ENCODE results near the gene LGALS4.

DNA sequence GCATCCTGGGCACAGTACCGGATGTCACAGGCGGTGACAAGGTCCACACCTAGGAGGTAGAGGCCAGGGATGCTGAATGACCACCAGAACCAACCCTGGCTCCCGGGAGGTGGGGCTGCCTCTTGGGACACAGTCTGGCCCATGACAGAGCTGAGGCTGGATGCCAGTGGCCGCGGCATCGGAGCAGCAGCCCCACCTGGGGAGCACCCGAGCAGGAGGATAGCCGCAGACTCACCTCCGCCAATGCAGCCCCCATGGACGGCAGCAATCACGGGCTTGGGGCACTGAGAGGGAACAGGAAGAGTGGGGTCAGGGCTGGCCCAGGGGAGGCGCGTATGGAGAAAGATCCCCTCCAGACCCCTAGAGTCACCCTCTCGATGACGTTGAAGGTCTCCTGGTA is 4.3 kb upstream of the LGALS4 start:
- TF ChIP-seq ZFP3 (CRISPR knock-in tag; IDR thresholded peaks at IDR 0.05) (no peak), RARB (CRISPR knock-in tag; IDR thresholded peaks at IDR 0.05) (no peak), ZC3H10 (CRISPR knock-in tag; IDR thresholded peaks at IDR 0.05) (no peak), CSDC2 (CRISPR knock-in tag; IDR thresholded peaks at IDR 0.05) (no peak), ISL1 (CRISPR knock-in tag; IDR thresholded peaks at IDR 0.05) (no peak), ZFP30 (CRISPR knock-in tag; IDR thresholded peaks at IDR 0.05) (no peak), ESRRG (CRISPR knock-in tag; IDR thresholded peaks at IDR 0.05) (no peak), TCF4 (CRISPR knock-in tag; IDR thresholded peaks at IDR 0.05; ENCODE audit: borderline replicate concordance) (no peak), BACH2 (CRISPR knock-in tag; IDR thresholded peaks at IDR 0.05; ENCODE audit: borderline replicate concordance) (no peak), OSR1 (CRISPR knock-in tag; IDR thresholded peaks at IDR 0.05) (no peak)
- TF ChIP-seq, protein P1, sequence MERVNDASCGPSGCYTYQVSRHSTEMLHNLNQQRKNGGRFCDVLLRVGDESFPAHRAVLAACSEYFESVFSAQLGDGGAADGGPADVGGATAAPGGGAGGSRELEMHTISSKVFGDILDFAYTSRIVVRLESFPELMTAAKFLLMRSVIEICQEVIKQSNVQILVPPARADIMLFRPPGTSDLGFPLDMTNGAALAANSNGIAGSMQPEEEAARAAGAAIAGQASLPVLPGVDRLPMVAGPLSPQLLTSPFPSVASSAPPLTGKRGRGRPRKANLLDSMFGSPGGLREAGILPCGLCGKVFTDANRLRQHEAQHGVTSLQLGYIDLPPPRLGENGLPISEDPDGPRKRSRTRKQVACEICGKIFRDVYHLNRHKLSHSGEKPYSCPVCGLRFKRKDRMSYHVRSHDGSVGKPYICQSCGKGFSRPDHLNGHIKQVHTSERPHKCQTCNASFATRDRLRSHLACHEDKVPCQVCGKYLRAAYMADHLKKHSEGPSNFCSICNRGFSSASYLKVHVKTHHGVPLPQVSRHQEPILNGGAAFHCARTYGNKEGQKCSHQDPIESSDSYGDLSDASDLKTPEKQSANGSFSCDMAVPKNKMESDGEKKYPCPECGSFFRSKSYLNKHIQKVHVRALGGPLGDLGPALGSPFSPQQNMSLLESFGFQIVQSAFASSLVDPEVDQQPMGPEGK (CRISPR knock-in tag; IDR thresholded peaks at IDR 0.05; ENCODE audit: borderline replicate concordance): no peak
- TF ChIP-seq, protein P2, sequence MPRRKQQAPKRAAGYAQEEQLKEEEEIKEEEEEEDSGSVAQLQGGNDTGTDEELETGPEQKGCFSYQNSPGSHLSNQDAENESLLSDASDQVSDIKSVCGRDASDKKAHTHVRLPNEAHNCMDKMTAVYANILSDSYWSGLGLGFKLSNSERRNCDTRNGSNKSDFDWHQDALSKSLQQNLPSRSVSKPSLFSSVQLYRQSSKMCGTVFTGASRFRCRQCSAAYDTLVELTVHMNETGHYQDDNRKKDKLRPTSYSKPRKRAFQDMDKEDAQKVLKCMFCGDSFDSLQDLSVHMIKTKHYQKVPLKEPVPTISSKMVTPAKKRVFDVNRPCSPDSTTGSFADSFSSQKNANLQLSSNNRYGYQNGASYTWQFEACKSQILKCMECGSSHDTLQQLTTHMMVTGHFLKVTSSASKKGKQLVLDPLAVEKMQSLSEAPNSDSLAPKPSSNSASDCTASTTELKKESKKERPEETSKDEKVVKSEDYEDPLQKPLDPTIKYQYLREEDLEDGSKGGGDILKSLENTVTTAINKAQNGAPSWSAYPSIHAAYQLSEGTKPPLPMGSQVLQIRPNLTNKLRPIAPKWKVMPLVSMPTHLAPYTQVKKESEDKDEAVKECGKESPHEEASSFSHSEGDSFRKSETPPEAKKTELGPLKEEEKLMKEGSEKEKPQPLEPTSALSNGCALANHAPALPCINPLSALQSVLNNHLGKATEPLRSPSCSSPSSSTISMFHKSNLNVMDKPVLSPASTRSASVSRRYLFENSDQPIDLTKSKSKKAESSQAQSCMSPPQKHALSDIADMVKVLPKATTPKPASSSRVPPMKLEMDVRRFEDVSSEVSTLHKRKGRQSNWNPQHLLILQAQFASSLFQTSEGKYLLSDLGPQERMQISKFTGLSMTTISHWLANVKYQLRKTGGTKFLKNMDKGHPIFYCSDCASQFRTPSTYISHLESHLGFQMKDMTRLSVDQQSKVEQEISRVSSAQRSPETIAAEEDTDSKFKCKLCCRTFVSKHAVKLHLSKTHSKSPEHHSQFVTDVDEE (CRISPR knock-in tag; IDR thresholded peaks at IDR 0.05): no peak
- TF ChIP-seq, protein P3, sequence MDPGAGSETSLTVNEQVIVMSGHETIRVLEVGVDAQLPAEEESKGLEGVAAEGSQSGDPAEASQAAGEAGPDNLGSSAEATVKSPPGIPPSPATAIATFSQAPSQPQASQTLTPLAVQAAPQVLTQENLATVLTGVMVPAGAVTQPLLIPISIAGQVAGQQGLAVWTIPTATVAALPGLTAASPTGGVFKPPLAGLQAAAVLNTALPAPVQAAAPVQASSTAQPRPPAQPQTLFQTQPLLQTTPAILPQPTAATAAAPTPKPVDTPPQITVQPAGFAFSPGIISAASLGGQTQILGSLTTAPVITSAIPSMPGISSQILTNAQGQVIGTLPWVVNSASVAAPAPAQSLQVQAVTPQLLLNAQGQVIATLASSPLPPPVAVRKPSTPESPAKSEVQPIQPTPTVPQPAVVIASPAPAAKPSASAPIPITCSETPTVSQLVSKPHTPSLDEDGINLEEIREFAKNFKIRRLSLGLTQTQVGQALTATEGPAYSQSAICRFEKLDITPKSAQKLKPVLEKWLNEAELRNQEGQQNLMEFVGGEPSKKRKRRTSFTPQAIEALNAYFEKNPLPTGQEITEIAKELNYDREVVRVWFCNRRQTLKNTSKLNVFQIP (CRISPR knock-in tag; IDR thresholded peaks at IDR 0.05; ENCODE audit: borderline replicate concordance, low read depth): no peak
- TF ChIP-seq, protein P4, sequence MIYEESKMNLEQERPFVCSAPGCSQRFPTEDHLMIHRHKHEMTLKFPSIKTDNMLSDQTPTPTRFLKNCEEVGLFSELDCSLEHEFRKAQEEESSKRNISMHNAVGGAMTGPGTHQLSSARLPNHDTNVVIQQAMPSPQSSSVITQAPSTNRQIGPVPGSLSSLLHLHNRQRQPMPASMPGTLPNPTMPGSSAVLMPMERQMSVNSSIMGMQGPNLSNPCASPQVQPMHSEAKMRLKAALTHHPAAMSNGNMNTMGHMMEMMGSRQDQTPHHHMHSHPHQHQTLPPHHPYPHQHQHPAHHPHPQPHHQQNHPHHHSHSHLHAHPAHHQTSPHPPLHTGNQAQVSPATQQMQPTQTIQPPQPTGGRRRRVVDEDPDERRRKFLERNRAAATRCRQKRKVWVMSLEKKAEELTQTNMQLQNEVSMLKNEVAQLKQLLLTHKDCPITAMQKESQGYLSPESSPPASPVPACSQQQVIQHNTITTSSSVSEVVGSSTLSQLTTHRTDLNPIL (CRISPR knock-in tag; IDR thresholded peaks at IDR 0.05; ENCODE audit: low read depth): no peak

All from SK-N-SH treated with all-trans-retinoic acid at 6 μM for 48 hours (cell line).